Glomerular visceral epithelial cell (primary cell): Measurements from ENCODE around the gene TMEM272.
"Not testable (repeated sequence)": the region's sequence is repeated elsewhere in the genome, so short reads cannot be mapped to it uniquely, and the experiment has no call there.

Experiments
- DNase-seq: peaks from one replicate; pipeline ENCODE4 v3.0.0-alpha.2; 2016; ENCODE audit errors: extremely low spot score

The TMEM272 gene

GRCh38 chr13:51825165-51825592 lies 19.8 kb downstream of the TMEM272 start:
- DNase-seq, result no peak

- not testable (repeated sequence) for DNase-seq
Measured at GRCh38 chr13:51824712-51825111, 20.3 kb downstream of the TMEM272 start.

- DNase-seq, result no peak
Measured at GRCh38 chr13:51823863-51824262, 21.1 kb downstream of the TMEM272 start.

GRCh38 chr13:51823359-51823758 lies 21.6 kb downstream of the TMEM272 start:
- no peak for DNase-seq

GRCh38 chr13:51822106-51822815 lies 22.7 kb downstream of the TMEM272 start:
- DNase-seq, result no peak

GRCh38 chr13:51821606-51822005 lies 23.4 kb downstream of the TMEM272 start:
- no peak for DNase-seq

- DNase-seq, result no peak
Measured at GRCh38 chr13:51820016-51820597, 24.9 kb downstream of the TMEM272 start.

- DNase-seq, result no peak
Measured at GRCh38 chr13:51819544-51819943, 25.4 kb downstream of the TMEM272 start.

GRCh38 chr13:51818781-51819511 lies 26.0 kb downstream of the TMEM272 start:
- DNase-seq, result peak; percentile 18

GRCh38 chr13:51818276-51818675 lies 26.7 kb downstream of the TMEM272 start:
- DNase-seq, result no peak

GRCh38 chr13:51817717-51818116 lies 27.3 kb downstream of the TMEM272 start:
- DNase-seq, result no peak

GRCh38 chr13:51816604-51817249 lies 28.2 kb downstream of the TMEM272 start:
- DNase-seq, result no peak

GRCh38 chr13:51815848-51816247 lies 29.1 kb downstream of the TMEM272 start:
- DNase-seq, result no peak

- peak; percentile 72 for DNase-seq
Measured at GRCh38 chr13:51814825-51815650, 29.9 kb downstream of the TMEM272 start.

GRCh38 chr13:51814071-51814470 lies 30.9 kb downstream of the TMEM272 start:
- DNase-seq, result no peak

GRCh38 chr13:51811920-51812451 lies 33.0 kb downstream of the TMEM272 start:
- peak; percentile 32 for DNase-seq

GRCh38 chr13:51811046-51811445 lies 33.9 kb downstream of the TMEM272 start:
- DNase-seq, result no peak

GRCh38 chr13:51808811-51809210 lies 36.2 kb downstream of the TMEM272 start:
- no peak for DNase-seq

GRCh38 chr13:51807041-51807440 lies 37.9 kb downstream of the TMEM272 start:
- no peak for DNase-seq

- peak; percentile 26 for DNase-seq
Measured at GRCh38 chr13:51806566-51806965, 38.4 kb downstream of the TMEM272 start.

GRCh38 chr13:51805925-51806324 lies 39.1 kb downstream of the TMEM272 start:
- DNase-seq, result no peak
